Measurements from ENCODE around the gene PADI2.

PADI2 gene

DNA sequence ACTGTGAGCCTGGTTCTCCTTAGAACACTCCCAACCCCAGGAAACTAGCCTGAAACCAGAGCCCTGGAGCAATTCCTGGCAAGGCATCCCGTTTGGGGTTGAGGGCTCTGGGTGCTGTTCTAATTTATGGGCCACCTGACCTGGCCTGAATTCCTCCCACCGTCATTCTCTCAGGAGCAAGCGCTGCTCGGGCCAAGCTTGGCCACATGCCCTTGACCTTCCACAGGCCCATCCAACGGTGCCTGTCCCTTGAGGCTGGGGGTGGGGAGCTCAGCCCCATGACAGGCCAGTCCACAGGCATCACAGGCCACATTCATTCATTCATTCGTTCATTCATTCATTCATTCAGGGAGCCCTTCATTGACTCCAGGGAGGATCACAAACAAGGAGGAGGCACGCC lies 5.3 kb downstream of the PADI2 start:
- DNase-seq (ENCODE audit: low read depth in 2 of 2): no peak

DNA sequence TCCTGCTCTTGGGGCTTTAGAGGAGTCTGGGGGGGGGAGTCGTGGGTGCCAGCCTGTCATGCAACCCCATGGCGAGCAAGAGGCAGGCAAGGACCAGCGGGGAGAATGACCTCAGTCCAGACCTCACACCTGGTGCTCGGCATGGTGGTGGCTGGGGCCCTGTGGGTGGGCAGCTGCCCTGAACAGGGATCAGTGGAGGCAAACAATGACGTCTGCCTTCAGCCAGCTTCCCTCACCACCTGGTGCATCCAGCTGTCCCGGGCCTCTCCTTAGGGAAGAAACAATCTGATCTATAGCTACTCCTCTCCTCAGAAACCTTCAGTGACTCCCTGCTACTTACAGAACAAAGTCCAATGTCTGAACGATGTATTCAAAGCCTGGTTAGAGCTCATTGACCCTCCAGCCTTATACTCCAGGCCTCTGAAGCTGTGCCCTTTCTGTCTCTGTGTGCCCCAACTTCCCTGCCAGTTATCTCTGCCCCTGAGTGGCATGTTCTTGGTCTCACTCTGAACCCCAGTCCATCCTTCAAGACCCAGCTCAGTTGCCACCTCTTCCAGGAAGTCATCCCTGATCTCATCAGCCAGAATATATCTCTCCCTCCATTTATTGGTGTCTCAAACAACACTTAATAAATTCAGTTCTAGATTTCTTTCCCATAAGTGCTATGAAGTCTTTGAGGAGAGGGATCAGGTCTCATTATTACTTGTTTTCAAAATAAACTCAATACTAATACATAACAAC lies 6.6 kb downstream of the PADI2 start:
- DNase-seq (ENCODE audit: low read depth in 2 of 2): no peak

DNA sequence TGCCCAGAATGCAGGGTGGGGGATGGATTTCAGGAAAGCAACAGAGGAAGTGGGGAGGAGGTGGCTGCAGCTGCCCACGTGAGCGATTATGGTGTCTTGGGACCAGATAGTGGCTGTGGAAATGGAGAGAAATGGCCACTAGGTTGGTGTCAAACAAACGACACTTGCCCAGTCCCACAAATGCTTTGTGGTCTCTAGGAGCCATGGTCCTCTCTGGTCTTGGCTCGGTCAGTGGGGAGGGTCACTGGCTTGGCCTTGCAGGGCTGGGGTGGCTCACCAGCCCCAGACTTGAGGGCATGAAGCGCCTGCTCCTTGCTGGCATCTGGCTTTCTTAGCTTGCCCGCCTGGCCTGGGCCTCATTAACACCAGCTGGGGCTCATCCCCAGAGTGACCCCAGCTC lies 7.2 kb downstream of the PADI2 start:
- DNase-seq (ENCODE audit: low read depth in 2 of 2): no peak

- no peak for DNase-seq (ENCODE audit: low read depth in 2 of 2)
These were observed 8.7 kb downstream of the PADI2 start for GRCh38 chr1:17110555-17110926.

DNA sequence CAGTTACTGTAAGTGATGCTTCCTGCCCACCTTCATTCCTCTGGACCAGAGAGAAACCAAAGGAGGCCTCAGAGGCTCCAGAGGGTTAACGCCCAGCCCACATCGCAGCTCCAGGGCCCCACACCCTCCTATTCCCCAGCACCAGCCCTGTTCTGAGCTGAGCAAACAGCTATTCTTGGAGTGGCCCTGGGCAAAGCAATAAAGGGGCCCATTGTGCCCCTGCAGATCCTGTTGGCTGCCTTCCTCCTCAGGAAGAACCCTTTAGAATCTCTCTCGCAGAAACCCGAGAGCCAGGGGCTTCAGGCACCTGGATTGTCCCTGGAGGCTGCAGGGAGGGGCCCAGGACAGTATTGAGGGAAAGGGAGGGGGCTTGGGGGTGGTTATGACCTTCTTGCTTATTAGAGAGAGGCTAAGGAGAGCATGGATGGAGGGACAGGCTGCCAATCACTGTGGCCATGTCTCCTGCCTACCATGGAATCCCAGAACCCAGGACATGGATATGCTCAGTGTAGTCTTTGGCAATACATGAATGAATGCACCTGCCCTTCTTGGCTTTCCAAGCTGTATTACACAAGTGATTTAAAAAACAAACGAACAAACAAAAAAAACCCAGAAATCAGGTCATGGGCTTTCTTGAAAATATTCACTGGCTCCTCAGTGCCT lies 9.2 kb downstream of the PADI2 start:
- no peak for DNase-seq (ENCODE audit: low read depth in 2 of 2)

- no peak for DNase-seq (ENCODE audit: low read depth in 2 of 2)
These were observed 10.5 kb downstream of the PADI2 start for GRCh38 chr1:17108786-17109185.

GRCh38 chr1:17108360-17108759 lies 10.9 kb downstream of the PADI2 start:
- DNase-seq (ENCODE audit: low read depth in 2 of 2): no peak

DNA sequence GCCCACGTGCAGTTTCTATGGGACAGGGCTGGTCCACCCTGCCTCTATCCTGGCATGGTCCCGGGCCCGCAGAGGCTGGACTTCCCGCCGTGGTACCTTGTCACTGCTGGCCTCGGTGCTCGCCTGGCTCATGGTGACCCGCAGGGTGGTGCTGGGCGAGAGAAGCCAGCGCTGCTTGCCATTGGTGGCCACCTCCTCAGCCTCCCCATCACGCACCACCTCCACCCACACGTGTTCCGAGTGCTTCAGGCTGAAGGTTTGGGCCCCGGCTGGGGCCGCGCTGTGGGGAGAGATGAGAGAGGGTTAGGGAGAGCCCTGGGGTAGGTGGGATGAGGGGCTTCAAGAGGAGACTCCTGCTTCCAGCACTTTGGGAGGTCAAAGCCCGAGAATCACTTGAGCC lies 14.5 kb downstream of the PADI2 start:
- no peak for DNase-seq (ENCODE audit: low read depth in 2 of 2)

GRCh38 chr1:17102232-17102631 lies 17.0 kb downstream of the PADI2 start:
- DNase-seq (ENCODE audit: low read depth in 2 of 2): no peak

GRCh38 chr1:17101261-17101660 lies 18.0 kb downstream of the PADI2 start:
- DNase-seq (ENCODE audit: low read depth in 2 of 2): no peak

- no peak for DNase-seq (ENCODE audit: low read depth in 2 of 2)
These were observed 19.5 kb downstream of the PADI2 start for GRCh38 chr1:17099616-17100340.

- DNase-seq (ENCODE audit: low read depth in 2 of 2): no peak
These were observed 20.6 kb downstream of the PADI2 start for GRCh38 chr1:17098446-17099317.

- no peak for DNase-seq (ENCODE audit: low read depth in 2 of 2)
These were observed 21.5 kb downstream of the PADI2 start for GRCh38 chr1:17097787-17098186.

GRCh38 chr1:17097147-17097546 lies 22.1 kb downstream of the PADI2 start:
- DNase-seq (ENCODE audit: low read depth in 2 of 2): no peak

DNA sequence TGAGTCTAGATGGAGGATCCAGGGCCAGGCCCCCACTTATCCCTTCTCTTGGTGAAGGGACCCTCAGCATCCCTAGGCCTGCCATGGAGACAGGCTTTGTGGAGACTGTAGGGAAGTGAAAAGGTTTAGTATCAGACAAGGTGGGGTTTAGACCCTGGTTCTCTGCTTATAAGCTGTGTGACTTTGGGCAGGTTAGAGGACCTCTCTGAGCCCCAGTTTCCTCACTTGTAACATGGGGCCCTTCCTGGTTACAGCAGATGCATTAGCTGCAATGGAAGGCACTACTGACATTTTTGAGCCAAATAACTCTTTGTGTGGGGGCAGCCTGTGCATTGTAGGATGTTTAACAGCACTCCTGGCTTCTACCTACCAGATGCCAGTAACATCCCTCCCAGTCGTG lies 22.7 kb downstream of the PADI2 start:
- DNase-seq (ENCODE audit: low read depth in 2 of 2): no peak

DNA sequence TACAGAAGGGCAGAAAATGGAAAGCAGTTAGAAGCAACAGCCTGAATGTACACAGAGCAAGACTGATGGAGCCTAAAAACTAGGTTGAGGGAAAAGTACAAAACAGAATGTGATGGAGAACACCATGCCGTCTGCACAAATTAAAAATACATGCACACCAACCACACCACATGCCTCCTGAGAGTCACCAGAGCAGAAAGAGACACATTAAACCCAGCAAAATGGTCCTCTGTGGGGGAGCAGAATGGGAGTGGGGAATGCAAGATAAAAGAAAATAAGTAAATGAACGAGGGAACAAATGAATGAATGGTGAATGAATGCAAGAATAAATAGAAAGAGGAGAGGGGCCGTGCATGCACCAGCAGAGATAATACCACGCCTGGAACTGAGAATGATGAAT lies 24.1 kb downstream of the PADI2 start:
- DNase-seq (ENCODE audit: low read depth in 2 of 2): no peak

GRCh38 chr1:17094664-17095063 lies 24.6 kb downstream of the PADI2 start:
- no peak for DNase-seq (ENCODE audit: low read depth in 2 of 2)

GRCh38 chr1:17093822-17094393 lies 25.3 kb downstream of the PADI2 start:
- DNase-seq (ENCODE audit: low read depth in 2 of 2): no peak

DNA sequence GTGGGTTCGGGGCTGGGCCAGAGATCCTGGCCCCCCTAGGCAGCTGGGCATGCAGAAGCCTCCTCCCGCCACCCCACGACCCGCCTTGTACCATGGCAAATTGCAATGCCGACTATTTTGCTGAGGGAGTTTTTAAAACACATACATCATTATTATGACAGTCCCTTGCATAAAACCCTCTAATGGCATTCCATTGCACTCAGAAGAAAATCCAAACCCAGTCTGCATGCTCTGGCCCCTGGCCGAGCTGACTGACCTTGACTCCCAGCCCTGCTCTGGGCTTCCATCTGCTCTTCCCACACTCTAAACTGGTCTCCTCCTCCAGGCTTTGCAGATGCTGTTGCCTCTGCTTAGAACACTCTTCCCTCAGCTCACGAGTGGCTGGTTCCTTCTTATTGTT lies 28.0 kb downstream of the PADI2 start:
- no peak for DNase-seq (ENCODE audit: low read depth in 2 of 2)

DNA sequence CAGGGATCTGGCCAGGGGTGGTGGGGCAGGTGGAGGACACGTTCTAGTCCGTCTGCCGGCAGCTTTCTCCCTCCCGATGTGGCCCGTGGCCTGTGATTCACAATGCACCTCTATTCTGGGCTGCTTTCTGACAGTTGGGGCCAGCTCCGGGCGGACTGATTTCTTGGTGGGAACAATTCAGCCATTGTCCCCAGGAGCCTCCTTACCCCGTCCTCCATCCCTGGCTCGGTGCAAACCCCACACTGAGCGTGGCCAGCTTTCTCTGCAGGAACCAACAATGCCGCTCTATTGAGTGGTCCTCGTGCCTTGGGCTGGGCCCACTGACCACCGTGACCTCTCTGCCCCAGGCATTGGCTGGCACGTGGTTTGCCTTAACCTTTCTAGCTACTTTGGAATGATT lies 29.7 kb downstream of the PADI2 start:
- no peak for DNase-seq (ENCODE audit: low read depth in 2 of 2)

DNA sequence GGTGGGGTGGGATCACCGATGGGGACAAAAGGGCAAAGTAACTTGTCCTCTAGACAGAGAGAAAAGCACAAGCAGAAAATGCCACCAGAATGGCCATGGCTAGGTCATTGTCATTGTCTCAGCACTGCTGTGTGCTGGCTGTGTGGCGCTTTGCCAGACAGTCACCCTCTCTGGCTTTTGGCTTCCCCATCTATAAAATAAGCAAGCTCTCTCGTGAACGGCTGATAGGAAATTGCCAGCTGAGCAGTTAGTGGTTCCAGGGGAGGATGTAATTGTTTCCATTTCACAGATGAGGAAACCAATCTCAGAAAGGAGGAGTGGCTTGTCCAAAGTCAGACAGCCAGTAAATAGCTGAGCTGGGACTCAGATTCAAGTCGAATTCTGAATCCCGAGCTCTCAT lies 32.5 kb downstream of the PADI2 start:
- DNase-seq (ENCODE audit: low read depth in 2 of 2): no peak

DNA sequence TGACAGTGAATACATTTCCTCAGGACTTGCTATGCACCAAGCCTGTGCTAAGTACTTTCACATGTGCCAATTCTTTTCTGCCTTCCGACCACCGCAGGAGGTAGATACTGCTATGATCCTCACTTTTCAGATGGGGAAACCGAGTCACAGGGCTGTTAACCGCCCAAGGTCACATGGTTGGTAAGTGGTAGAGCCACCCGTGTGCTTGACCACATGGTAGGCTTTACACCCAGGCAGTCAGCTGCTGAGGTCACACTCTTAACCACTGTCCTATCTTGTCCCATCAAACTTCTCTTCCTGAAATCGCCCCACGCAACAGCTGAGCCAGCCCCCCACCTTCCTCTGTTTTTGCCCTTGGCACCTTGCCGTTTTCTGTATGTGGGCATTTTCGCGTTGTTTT lies 34.5 kb downstream of the PADI2 start:
- no peak for DNase-seq (ENCODE audit: low read depth in 2 of 2)
